GM10248 (cell line): Measurements from ENCODE around the gene MYO5B.

Source experiments
- CTCF ChIA-PET: fragments of 300-600 bp; sonication (Branson Sonifier 250); formaldehyde crosslinking; extraction: SDS; loops from one replicate; lab custom pipeline; 2021; ENCODE audit warnings: antibody characterized with exemption; lab: Yijun Ruan, JAX
- POLR2A ChIA-PET: fragments of 350-650 bp; sonication (Branson Sonifier 250); formaldehyde crosslinking; extraction: SDS; loops from one replicate; lab custom pipeline; 2020; ENCODE audit warnings: antibody characterized with exemption; lab: Yijun Ruan, JAX
- DNase-seq: peaks from one replicate; pipeline ENCODE4 v3.0.0; 2012; ENCODE audit errors: extremely low spot score
- TF ChIP-seq, protein P1 (sequence below): IDR thresholded peaks from 2 replicates; pipeline ENCODE4 v1.5.1; 2012; ENCODE audit warnings: mild to moderate bottlenecking, low read depth; ENCODE audit errors: extremely low read depth, missing control alignments, control extremely low read depth

MYO5B gene

DNA sequence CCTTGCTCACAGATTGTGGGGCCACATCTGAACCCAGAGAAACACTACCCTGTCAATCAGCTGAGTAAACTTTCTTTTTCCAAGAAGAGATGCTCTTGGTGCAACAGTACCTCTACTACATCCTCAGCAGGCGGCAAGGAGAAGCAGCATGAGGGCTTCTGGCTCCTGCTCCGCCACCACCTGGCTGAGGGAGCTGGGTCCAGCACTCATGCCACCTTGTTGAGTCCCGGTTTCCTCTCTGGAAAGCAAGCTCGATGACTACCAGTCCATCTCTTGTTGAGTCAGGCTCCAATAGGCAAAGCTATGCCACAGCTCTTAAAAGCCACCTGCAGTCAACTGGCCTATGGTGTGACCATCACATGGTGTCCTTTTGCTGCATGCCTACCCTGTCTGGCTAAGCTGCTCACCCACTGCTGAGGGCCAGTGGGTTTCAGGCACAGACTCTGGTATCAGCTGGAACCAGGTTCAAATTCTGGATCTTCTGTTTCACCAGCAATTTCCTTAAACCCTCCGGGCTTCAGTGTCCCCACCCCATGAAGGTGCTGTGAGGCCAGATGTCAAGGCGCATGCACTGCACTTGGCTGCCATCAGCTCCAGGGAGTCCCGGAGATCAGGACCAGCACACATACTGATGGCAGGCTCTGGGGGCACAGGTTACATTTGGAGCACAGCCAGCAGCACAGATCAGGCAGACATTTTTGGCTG, 339.1 kb downstream of the MYO5B start:
- POLR2A ChIA-PET: no interaction called here
- TF ChIP-seq, protein P1, sequence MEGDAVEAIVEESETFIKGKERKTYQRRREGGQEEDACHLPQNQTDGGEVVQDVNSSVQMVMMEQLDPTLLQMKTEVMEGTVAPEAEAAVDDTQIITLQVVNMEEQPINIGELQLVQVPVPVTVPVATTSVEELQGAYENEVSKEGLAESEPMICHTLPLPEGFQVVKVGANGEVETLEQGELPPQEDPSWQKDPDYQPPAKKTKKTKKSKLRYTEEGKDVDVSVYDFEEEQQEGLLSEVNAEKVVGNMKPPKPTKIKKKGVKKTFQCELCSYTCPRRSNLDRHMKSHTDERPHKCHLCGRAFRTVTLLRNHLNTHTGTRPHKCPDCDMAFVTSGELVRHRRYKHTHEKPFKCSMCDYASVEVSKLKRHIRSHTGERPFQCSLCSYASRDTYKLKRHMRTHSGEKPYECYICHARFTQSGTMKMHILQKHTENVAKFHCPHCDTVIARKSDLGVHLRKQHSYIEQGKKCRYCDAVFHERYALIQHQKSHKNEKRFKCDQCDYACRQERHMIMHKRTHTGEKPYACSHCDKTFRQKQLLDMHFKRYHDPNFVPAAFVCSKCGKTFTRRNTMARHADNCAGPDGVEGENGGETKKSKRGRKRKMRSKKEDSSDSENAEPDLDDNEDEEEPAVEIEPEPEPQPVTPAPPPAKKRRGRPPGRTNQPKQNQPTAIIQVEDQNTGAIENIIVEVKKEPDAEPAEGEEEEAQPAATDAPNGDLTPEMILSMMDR: no peak
- CTCF ChIA-PET: interaction anchor here (1.3 to 3.4 kb wide), 3 partner anchors 10 to 346 kb away, joined by 3 to 23 read pairs (median 4); no protein-coding TSS in a partner anchor
- DNase-seq: no peak

- CTCF ChIA-PET: interaction anchor here (1.4 to 3.4 kb wide), 2 partner anchors 9 to 345 kb away, joined by 3 to 23 read pairs; no protein-coding TSS in a partner anchor
- POLR2A ChIA-PET: no interaction called here
- DNase-seq: no peak
- TF ChIP-seq, protein P1: no peak
Observed at GRCh38 chr18:49854681-49855080, 340.3 kb downstream of the MYO5B start.

GRCh38 chr18:49853436-49853835, 341.5 kb downstream of the MYO5B start:
- ChIA-PET CTCF (interaction anchor here (1.6 to 3.4 kb wide), 2 partner anchors 9 to 343 kb away, joined by 6 to 23 read pairs; no protein-coding TSS in a partner anchor), POLR2A (no interaction called here)
- DNase-seq: no peak
- TF ChIP-seq, protein P1: no peak

GRCh38 chr18:49853011-49853410, 341.9 kb downstream of the MYO5B start:
- ChIA-PET POLR2A (no interaction called here), CTCF (interaction anchor here (1.6 to 6.6 kb wide), 3 partner anchors 6 to 1126 kb away, joined by 3 to 43 read pairs (median 6); no protein-coding TSS in a partner anchor)
- TF ChIP-seq, protein P1: no peak
- no peak for DNase-seq

- CTCF ChIA-PET: interaction anchor here (1.5 to 6.6 kb wide), 4 partner anchors 7 to 1124 kb away, joined by 3 to 43 read pairs (median 7); no protein-coding TSS in a partner anchor
- DNase-seq: no peak
Observed at GRCh38 chr18:49851624-49852023, 343.3 kb downstream of the MYO5B start.

DNA sequence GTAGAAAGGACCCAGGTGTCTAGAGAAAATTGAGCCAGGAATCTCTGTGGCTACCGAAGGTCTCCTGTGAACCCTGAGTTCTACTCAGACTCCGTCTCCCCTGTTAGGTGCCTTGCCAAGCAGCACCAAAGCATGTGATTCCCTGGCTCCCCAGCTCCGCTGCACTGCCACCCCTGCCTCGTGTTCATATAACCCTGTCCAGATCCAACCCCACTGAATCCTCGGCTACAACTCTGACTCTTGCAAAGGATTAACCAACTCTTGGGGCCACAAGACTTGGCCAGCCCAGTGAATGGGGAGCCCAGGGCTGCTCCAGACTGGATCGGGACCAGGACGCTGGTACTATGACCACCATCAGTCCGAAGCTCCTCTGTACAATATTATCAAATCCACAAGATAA, 344.3 kb downstream of the MYO5B start:
- ChIA-PET POLR2A (no interaction called here), CTCF (interaction anchor here (0.8 to 6.6 kb wide), 4 partner anchors 8 to 340 kb away, joined by 3 to 43 read pairs (median 7); no protein-coding TSS in a partner anchor)
- TF ChIP-seq, protein P1: no peak
- DNase-seq: no peak

More at GRCh38 chr18:49851624-49852023, 343.3 kb downstream of the MYO5B start:
- POLR2A ChIA-PET: no interaction called here
- TF ChIP-seq, protein P1: no peak
